Measurements from ENCODE around the gene GPS2. TPM values are rescaled to one million over a fixed set of nuclear protein-coding genes. Genes with fewer than 3 reads are reported as not detected.
A peak's percentile ranks its signal among the peaks of the same experiment; 100 is the strongest.

Gene GPS2
- total RNA-seq, 4 donors from 2014 or later, result 66.9 to 104 (median 82.5) TPM

- peak; percentile 70 for ATAC-seq
- WGBS, 2 donors (ENCODE audit: low coverage in 1 of 2), result 0% methylated on average over 3 to 17 of the region's 29 CpGs
- peak overlapping the region; percentile 22 to 86 for H3K4me3 ChIP-seq
Observed at GRCh38 chr17:7280519-7281073, 34.6 kb downstream of the GPS2 start.

GRCh38 chr17:7279448-7279847, 35.7 kb downstream of the GPS2 start:
- Histone ChIP-seq H3K36me3 (peaks cover 0 to 12% of the 10 kb centered on the region in 2 donors), H3K4me1 (peaks cover 0 to 42% (median 17%) of the 10 kb centered on the region in 3 donors), H3K9me3 (no peaks in the 10 kb centered on the region), H3K4me3 (no peak overlapping the region), H3K27ac (no peak overlapping the region), H3K27me3 (no peaks in the 10 kb centered on the region)
- no peak for ATAC-seq
- TF ChIP-seq POLR2AphosphoS5 (IDR thresholded peaks at IDR 0.05) (no peak), CTCF (IDR thresholded peaks at IDR 0.05) (no peak), POLR2A (IDR thresholded peaks at IDR 0.05) (no peak), EP300 (IDR thresholded peaks at IDR 0.05) (no peak)
- 74 to 87% methylated on average over 8 of the region's 8 CpGs for WGBS, 2 donors (ENCODE audit: low coverage in 1 of 2)

More at GRCh38 chr17:7280519-7281073, 34.6 kb downstream of the GPS2 start:
- Histone ChIP-seq H3K36me3 (peaks cover 0 to 24% of the 10 kb centered on the region in 2 donors), H3K4me1 (peaks cover 0 to 54% (median 24%) of the 10 kb centered on the region in 3 donors), H3K27ac (peak overlapping the region; percentile 79 to 98 (median 96)), H3K9me3 (no peaks in the 10 kb centered on the region), H3K27me3 (no peaks in the 10 kb centered on the region)
- TF ChIP-seq EP300 (IDR thresholded peaks at IDR 0.05) (no peak), POLR2AphosphoS5 (IDR thresholded peaks at IDR 0.05) (peak; percentile 51), CTCF (IDR thresholded peaks at IDR 0.05) (peak in 3 of 4 experiments; percentile 97 to 99 (median 98))

GRCh38 chr17:7266784-7267183, 48.4 kb downstream of the GPS2 start:
- H3K36me3 ChIP-seq, result no peaks in the 10 kb centered on the region
- H3K4me3 ChIP-seq, result no peak overlapping the region
- 29 to 71% methylated on average over 1 of the region's 1 CpG for WGBS, 2 donors (ENCODE audit: low coverage in 1 of 2)
- no peak for TF ChIP-seq POLR2AphosphoS5 (IDR thresholded peaks at IDR 0.05)
- TF ChIP-seq POLR2A (IDR thresholded peaks at IDR 0.05), result no peak
- no peak for TF ChIP-seq CTCF (IDR thresholded peaks at IDR 0.05)
- TF ChIP-seq EP300 (IDR thresholded peaks at IDR 0.05), result no peak
- no peak overlapping the region for H3K27ac ChIP-seq
- no peaks in the 10 kb centered on the region for H3K9me3 ChIP-seq
- H3K27me3 ChIP-seq, result peaks cover 65% of the 10 kb centered on the region
- peaks cover 0 to 17% (median 11%) of the 10 kb centered on the region in 3 donors for H3K4me1 ChIP-seq
- ATAC-seq, result no peak

- H3K4me3 ChIP-seq, result no peak overlapping the region
- WGBS, 2 donors (ENCODE audit: low coverage in 1 of 2), result 39 to 52% methylated on average over 4 of the region's 4 CpGs
- H3K9me3 ChIP-seq, result no peaks in the 10 kb centered on the region
- peaks cover 0 to 9% of the 10 kb centered on the region in 2 donors for H3K36me3 ChIP-seq
- H3K27ac ChIP-seq, result no peak overlapping the region
- peaks cover 83% of the 10 kb centered on the region for H3K27me3 ChIP-seq
- TF ChIP-seq EP300 (IDR thresholded peaks at IDR 0.05) (no peak), POLR2A (IDR thresholded peaks at IDR 0.05) (no peak), CTCF (IDR thresholded peaks at IDR 0.05) (no peak), POLR2AphosphoS5 (IDR thresholded peaks at IDR 0.05) (no peak)
- ATAC-seq, result no peak
- peaks cover 0 to 34% (median 22%) of the 10 kb centered on the region in 3 donors for H3K4me1 ChIP-seq
Observed at GRCh38 chr17:7263801-7264078, 51.4 kb downstream of the GPS2 start.
